ENCODE measurements around the gene VWCE.
"Not testable (repeated sequence)": the region's sequence is repeated elsewhere in the genome, so short reads cannot be mapped to it uniquely, and the experiment has no call there.

DNA sequence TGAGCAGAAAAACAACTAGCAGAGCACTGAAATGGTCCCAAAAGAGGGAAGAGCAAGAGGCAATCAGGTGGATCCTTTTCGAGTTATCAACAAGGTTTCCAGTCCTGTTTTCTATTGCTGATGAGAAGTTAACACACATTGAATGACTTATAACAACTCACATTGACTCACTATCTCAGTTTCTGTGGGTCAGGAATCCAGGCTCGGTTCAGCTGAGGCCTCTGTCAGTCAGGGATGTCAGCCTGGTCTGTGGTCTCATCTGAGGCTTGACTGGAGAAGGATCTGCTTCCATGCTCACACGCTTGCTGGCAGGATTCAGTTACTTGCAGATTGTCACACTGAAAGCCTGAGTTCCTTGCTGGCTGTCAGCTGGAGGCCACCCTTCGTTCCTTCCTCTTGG, 58.0 kb downstream of the VWCE start:
- not testable (repeated sequence) for TF ChIP-seq POLR2A, CTCF (IDR thresholded peaks at IDR 0.05)
